ENCODE measurements around the gene CACNA2D3. TPM values are rescaled to one million over a fixed set of nuclear protein-coding genes. Genes with fewer than 3 reads are reported as not detected.

The CACNA2D3 gene
- total RNA-seq, 1 donor from 2014 or later: 21.2 TPM

DNA sequence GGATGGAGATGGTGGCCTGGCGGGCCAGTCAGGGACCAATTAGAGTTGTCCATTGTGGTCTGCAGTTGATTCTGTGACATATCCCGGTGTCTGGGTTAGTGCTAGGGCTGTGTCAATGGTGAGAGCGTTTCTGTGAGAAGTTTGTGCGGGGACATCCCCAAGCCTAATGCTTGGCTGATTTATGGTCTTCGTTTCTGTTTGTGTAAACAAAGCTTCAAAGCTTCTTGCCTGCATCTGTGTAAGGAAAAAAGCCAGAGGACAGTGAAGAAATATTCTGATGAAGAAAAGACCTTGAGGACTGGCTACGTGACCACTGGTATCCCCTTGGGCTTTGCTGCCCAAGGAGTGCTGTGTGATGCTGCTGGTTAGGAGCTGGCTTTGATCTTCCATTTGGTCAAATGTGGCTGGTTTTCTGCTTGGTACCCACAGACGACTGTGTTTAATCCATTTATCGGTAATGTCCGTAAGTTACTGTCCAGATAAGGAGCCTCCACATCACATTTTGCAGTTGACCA is 880.1 kb downstream of the CACNA2D3 start:
- Histone ChIP-seq H3K9me3 (replicated peaks) (no peaks in the 10 kb centered on the region), H3K27ac (replicated peaks) (no peak overlapping the region), H3K27me3 (ENCODE audit: low read depth) (no peaks in the 10 kb centered on the region), H3K36me3 (no peaks in the 10 kb centered on the region), H3K4me3 (no peak overlapping the region), H3K4me1 (no peaks in the 10 kb centered on the region)
- TF ChIP-seq, protein P1, sequence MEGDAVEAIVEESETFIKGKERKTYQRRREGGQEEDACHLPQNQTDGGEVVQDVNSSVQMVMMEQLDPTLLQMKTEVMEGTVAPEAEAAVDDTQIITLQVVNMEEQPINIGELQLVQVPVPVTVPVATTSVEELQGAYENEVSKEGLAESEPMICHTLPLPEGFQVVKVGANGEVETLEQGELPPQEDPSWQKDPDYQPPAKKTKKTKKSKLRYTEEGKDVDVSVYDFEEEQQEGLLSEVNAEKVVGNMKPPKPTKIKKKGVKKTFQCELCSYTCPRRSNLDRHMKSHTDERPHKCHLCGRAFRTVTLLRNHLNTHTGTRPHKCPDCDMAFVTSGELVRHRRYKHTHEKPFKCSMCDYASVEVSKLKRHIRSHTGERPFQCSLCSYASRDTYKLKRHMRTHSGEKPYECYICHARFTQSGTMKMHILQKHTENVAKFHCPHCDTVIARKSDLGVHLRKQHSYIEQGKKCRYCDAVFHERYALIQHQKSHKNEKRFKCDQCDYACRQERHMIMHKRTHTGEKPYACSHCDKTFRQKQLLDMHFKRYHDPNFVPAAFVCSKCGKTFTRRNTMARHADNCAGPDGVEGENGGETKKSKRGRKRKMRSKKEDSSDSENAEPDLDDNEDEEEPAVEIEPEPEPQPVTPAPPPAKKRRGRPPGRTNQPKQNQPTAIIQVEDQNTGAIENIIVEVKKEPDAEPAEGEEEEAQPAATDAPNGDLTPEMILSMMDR (IDR thresholded peaks at IDR 0.05; ENCODE audit: borderline replicate concordance): no peak
- intact Hi-C loops (cut with micrococcal nuclease): no loop called here
- DNase-seq: no peak

DNA sequence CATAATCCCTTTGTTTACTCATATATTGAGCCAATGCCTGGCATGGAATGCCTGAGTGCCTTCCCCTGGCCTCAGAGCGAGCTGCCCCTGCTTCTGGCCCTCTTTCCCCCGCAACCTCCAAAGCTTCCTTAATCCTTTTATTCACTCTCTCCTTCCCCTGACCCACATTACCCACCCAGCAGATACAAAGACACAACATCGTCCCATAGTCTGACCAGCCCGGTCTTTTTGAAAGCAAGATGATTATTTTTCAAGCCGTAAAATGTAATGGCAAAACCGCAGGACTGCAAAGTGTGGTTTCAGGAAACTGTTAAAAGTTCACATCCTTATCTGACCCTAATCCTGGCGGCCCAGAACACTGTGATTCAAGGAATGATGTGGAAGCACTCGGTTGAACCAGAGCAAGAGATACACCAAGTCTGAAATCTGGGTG is 883.9 kb downstream of the CACNA2D3 start:
- TF ChIP-seq, protein P1 (IDR thresholded peaks at IDR 0.05; ENCODE audit: borderline replicate concordance): no peak
- H3K4me3 ChIP-seq: no peak overlapping the region
- DNase-seq: no peak
- H3K27me3 ChIP-seq (ENCODE audit: low read depth): no peaks in the 10 kb centered on the region
- no peak overlapping the region for H3K27ac ChIP-seq (replicated peaks)
- no peaks in the 10 kb centered on the region for H3K4me1 ChIP-seq
- intact Hi-C loops (cut with micrococcal nuclease): no loop called here
- no peaks in the 10 kb centered on the region for H3K9me3 ChIP-seq (replicated peaks)
- no peaks in the 10 kb centered on the region for H3K36me3 ChIP-seq

DNA sequence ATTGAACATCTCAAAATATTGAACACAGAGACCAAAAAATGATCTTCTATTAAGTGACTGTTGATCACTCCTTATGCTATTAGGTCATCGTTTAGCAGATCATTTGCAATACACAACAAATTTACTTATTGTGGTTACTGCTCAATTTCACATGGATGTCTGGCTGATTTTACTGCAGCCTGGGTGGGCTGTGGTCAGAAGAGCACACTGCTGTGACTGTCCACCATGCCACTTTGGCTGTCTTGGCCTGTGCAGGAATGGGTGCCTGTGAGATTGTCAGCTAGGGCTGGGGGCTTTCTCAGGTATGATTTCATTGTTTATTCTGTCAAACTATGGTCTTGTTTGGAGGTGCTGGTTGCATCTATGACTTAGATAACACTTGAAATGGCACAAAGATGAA is 885.6 kb downstream of the CACNA2D3 start:
- Histone ChIP-seq H3K36me3 (no peaks in the 10 kb centered on the region), H3K9me3 (replicated peaks) (no peaks in the 10 kb centered on the region), H3K27me3 (ENCODE audit: low read depth) (no peaks in the 10 kb centered on the region), H3K27ac (replicated peaks) (no peak overlapping the region), H3K4me1 (no peaks in the 10 kb centered on the region), H3K4me3 (no peak overlapping the region)
- no peak for DNase-seq
- TF ChIP-seq, protein P1 (IDR thresholded peaks at IDR 0.05; ENCODE audit: borderline replicate concordance): no peak
- intact Hi-C loops (cut with micrococcal nuclease): no loop called here

DNA sequence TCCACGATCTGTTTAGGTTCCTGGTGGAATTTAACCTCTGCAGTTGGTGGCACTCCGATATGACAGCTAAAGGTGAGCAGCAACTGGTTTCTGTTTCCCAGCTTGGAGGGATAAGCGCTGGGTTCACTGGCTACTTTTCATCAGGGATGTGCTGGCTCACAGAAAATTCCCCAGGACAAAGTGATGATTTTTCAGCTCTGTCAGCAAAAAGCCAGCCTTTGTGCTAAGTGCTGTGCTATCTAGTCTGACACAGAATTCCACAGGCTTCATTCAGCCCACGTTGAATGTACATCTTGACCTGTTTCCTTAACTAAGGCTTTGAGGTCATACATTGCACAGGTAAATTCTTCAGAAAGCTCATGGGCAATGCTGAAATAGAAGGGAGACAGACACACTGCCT is 887.0 kb downstream of the CACNA2D3 start:
- Histone ChIP-seq H3K27me3 (ENCODE audit: low read depth) (no peaks in the 10 kb centered on the region), H3K4me3 (no peak overlapping the region), H3K9me3 (replicated peaks) (no peaks in the 10 kb centered on the region), H3K27ac (replicated peaks) (no peak overlapping the region), H3K36me3 (no peaks in the 10 kb centered on the region), H3K4me1 (no peaks in the 10 kb centered on the region)
- no peak for DNase-seq
- TF ChIP-seq, protein P1 (IDR thresholded peaks at IDR 0.05; ENCODE audit: borderline replicate concordance): no peak
- intact Hi-C loops (cut with micrococcal nuclease): no loop called here

DNA sequence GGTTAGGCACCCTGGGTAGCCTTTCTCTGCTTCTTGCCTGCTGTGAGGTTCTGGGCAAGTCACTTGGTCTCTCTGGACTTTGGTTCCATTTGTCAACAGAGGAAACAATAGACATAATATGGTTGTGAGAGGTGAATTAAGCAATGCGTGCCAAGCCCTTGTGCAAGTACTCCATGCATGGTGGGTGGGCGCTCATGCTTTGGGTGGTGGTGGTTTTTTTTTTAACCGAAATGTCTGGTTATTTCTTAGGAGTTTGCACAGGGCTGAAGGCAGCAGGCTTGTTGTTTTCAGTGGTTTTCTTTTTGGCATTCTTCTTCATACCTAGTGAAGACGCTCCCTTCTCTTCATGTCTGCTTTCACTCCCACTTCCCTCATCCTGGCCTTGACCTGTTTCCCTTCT is 889.7 kb downstream of the CACNA2D3 start:
- no peak for DNase-seq
- TF ChIP-seq, protein P1 (IDR thresholded peaks at IDR 0.05; ENCODE audit: borderline replicate concordance): no peak
- Histone ChIP-seq H3K36me3 (no peaks in the 10 kb centered on the region), H3K4me1 (no peaks in the 10 kb centered on the region), H3K4me3 (no peak overlapping the region), H3K9me3 (replicated peaks) (no peaks in the 10 kb centered on the region), H3K27me3 (ENCODE audit: low read depth) (no peaks in the 10 kb centered on the region), H3K27ac (replicated peaks) (no peak overlapping the region)
- intact Hi-C loops (cut with micrococcal nuclease): no loop called here
